Panc1 (cell line): Measurements from ENCODE around the gene ENPP7.

Experiments
- POLR2AphosphoS5 ChIP-seq: IDR thresholded peaks from 2 replicates; pipeline ENCODE4 v1.6.1; 2012; ENCODE audit warnings: mild to moderate bottlenecking, low read depth, low read length, moderate library complexity
- SIN3A ChIP-seq: IDR thresholded peaks from 2 replicates; pipeline ENCODE4 v1.6.1; 2012; ENCODE audit warnings: low read depth, mild to moderate bottlenecking, low read length, moderate library complexity, borderline replicate concordance; ENCODE audit not compliant: insufficient read depth
- TF ChIP-seq, protein P1 (sequence below): fragments of 450-650 bp; IDR thresholded peaks from 2 replicates; pipeline ENCODE4 v1.5.1; 2017; ENCODE audit warnings: mild to moderate bottlenecking
- TF ChIP-seq, protein P2 (sequence below), 2 experiments: IDR thresholded peaks; 2 replicates each; pipeline ENCODE4 v1.6.1; 2011 to 2012; ENCODE audit warnings: low read depth in 2 of 2, control low read depth in 1 of 2, low read length in 1 of 2, mild to moderate bottlenecking in 1 of 2, moderate library complexity in 1 of 2; ENCODE audit not compliant: insufficient read depth in 1 of 2

DNA sequence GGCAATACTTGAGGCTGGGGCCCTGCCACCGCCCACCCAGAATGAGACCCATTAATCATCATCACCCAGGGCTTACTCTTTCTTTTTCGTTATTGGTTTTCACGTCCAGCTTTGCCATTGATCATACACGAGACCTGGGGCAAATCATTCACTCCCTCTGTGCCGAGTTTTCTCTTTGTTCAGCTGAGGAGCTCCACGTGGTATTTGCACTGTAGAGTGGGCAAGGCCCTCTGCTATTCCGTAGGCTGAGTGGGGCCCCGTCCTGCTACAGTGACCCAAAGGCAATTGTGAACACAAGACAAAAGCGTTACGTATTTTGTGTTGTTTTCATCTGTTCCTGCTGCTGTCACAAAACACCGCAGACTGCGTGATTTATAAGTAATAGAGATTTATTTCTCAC, 23.6 kb downstream of the ENPP7 start:
- TF ChIP-seq, protein P1, sequence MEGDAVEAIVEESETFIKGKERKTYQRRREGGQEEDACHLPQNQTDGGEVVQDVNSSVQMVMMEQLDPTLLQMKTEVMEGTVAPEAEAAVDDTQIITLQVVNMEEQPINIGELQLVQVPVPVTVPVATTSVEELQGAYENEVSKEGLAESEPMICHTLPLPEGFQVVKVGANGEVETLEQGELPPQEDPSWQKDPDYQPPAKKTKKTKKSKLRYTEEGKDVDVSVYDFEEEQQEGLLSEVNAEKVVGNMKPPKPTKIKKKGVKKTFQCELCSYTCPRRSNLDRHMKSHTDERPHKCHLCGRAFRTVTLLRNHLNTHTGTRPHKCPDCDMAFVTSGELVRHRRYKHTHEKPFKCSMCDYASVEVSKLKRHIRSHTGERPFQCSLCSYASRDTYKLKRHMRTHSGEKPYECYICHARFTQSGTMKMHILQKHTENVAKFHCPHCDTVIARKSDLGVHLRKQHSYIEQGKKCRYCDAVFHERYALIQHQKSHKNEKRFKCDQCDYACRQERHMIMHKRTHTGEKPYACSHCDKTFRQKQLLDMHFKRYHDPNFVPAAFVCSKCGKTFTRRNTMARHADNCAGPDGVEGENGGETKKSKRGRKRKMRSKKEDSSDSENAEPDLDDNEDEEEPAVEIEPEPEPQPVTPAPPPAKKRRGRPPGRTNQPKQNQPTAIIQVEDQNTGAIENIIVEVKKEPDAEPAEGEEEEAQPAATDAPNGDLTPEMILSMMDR: no peak
- TF ChIP-seq POLR2AphosphoS5 (no peak), SIN3A (no peak)
- TF ChIP-seq, protein P2, sequence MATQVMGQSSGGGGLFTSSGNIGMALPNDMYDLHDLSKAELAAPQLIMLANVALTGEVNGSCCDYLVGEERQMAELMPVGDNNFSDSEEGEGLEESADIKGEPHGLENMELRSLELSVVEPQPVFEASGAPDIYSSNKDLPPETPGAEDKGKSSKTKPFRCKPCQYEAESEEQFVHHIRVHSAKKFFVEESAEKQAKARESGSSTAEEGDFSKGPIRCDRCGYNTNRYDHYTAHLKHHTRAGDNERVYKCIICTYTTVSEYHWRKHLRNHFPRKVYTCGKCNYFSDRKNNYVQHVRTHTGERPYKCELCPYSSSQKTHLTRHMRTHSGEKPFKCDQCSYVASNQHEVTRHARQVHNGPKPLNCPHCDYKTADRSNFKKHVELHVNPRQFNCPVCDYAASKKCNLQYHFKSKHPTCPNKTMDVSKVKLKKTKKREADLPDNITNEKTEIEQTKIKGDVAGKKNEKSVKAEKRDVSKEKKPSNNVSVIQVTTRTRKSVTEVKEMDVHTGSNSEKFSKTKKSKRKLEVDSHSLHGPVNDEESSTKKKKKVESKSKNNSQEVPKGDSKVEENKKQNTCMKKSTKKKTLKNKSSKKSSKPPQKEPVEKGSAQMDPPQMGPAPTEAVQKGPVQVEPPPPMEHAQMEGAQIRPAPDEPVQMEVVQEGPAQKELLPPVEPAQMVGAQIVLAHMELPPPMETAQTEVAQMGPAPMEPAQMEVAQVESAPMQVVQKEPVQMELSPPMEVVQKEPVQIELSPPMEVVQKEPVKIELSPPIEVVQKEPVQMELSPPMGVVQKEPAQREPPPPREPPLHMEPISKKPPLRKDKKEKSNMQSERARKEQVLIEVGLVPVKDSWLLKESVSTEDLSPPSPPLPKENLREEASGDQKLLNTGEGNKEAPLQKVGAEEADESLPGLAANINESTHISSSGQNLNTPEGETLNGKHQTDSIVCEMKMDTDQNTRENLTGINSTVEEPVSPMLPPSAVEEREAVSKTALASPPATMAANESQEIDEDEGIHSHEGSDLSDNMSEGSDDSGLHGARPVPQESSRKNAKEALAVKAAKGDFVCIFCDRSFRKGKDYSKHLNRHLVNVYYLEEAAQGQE (IDR thresholded peaks at IDR 0.05; ENCODE audit: insufficient read depth in 1 of 2, low read depth in 2 of 2, low read length in 1 of 2): no peak
